Measurements from ENCODE around the gene APBB1. TPM values are rescaled to one million over a fixed set of nuclear protein-coding genes. Genes with fewer than 3 reads are reported as not detected.

The APBB1 gene
- total and polyA plus RNA-seq, 9 of the 15 experiments (the other 6 are each of a cell fraction or from before 2014, with no cell fraction given) = 0.04 to 0.73 (median 0.40) TPM

GRCh38 chr11:6419009-6419631, at the start of gene APBB1 (continued):
- peak; percentile 46; the same call in 1 of the 2 replicates for TF ChIP-seq ZBTB17 (CRISPR knock-in tag; IDR thresholded peaks at IDR 0.05)
- no peak for TF ChIP-seq RBM22 (IDR thresholded peaks at IDR 0.05; ENCODE audit: low read depth, low read length, poor library complexity, severe bottlenecking)
- no peak for TF ChIP-seq SAP30 (IDR thresholded peaks at IDR 0.05; ENCODE audit: borderline replicate concordance, insufficient read depth, low read depth, low read length, poor library complexity, severe bottlenecking)
- TF ChIP-seq, protein P1, sequence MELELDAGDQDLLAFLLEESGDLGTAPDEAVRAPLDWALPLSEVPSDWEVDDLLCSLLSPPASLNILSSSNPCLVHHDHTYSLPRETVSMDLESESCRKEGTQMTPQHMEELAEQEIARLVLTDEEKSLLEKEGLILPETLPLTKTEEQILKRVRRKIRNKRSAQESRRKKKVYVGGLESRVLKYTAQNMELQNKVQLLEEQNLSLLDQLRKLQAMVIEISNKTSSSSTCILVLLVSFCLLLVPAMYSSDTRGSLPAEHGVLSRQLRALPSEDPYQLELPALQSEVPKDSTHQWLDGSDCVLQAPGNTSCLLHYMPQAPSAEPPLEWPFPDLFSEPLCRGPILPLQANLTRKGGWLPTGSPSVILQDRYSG (tag; conservative IDR thresholded peaks at IDR 0.05; ENCODE audit: low read depth) = no peak
- TF ChIP-seq ZSCAN29 (IDR thresholded peaks at IDR 0.05) = no peak
- no peak for TF ChIP-seq ZNF584 (CRISPR knock-in tag; IDR thresholded peaks at IDR 0.05; ENCODE audit: low read depth)
- TF ChIP-seq ZNF23 (CRISPR knock-in tag; IDR thresholded peaks at IDR 0.05) = no peak
- TF ChIP-seq ATF3 (IDR thresholded peaks at IDR 0.05) = no peak
- TF ChIP-seq ATF3 (CRISPR knock-in tag; conservative IDR thresholded peaks at IDR 0.05) = 0 out of 2 replicates have a peak, but pooled peaks have one; percentile 33
- TF ChIP-seq, protein P2, sequence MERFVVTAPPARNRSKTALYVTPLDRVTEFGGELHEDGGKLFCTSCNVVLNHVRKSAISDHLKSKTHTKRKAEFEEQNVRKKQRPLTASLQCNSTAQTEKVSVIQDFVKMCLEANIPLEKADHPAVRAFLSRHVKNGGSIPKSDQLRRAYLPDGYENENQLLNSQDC (CRISPR knock-in tag; IDR thresholded peaks at IDR 0.05) = no peak
- peak; percentile 64 for TF ChIP-seq KDM5B (IDR thresholded peaks at IDR 0.05; ENCODE audit: insufficient replicate concordance, low read depth, low read length)
- TF ChIP-seq, protein P3, sequence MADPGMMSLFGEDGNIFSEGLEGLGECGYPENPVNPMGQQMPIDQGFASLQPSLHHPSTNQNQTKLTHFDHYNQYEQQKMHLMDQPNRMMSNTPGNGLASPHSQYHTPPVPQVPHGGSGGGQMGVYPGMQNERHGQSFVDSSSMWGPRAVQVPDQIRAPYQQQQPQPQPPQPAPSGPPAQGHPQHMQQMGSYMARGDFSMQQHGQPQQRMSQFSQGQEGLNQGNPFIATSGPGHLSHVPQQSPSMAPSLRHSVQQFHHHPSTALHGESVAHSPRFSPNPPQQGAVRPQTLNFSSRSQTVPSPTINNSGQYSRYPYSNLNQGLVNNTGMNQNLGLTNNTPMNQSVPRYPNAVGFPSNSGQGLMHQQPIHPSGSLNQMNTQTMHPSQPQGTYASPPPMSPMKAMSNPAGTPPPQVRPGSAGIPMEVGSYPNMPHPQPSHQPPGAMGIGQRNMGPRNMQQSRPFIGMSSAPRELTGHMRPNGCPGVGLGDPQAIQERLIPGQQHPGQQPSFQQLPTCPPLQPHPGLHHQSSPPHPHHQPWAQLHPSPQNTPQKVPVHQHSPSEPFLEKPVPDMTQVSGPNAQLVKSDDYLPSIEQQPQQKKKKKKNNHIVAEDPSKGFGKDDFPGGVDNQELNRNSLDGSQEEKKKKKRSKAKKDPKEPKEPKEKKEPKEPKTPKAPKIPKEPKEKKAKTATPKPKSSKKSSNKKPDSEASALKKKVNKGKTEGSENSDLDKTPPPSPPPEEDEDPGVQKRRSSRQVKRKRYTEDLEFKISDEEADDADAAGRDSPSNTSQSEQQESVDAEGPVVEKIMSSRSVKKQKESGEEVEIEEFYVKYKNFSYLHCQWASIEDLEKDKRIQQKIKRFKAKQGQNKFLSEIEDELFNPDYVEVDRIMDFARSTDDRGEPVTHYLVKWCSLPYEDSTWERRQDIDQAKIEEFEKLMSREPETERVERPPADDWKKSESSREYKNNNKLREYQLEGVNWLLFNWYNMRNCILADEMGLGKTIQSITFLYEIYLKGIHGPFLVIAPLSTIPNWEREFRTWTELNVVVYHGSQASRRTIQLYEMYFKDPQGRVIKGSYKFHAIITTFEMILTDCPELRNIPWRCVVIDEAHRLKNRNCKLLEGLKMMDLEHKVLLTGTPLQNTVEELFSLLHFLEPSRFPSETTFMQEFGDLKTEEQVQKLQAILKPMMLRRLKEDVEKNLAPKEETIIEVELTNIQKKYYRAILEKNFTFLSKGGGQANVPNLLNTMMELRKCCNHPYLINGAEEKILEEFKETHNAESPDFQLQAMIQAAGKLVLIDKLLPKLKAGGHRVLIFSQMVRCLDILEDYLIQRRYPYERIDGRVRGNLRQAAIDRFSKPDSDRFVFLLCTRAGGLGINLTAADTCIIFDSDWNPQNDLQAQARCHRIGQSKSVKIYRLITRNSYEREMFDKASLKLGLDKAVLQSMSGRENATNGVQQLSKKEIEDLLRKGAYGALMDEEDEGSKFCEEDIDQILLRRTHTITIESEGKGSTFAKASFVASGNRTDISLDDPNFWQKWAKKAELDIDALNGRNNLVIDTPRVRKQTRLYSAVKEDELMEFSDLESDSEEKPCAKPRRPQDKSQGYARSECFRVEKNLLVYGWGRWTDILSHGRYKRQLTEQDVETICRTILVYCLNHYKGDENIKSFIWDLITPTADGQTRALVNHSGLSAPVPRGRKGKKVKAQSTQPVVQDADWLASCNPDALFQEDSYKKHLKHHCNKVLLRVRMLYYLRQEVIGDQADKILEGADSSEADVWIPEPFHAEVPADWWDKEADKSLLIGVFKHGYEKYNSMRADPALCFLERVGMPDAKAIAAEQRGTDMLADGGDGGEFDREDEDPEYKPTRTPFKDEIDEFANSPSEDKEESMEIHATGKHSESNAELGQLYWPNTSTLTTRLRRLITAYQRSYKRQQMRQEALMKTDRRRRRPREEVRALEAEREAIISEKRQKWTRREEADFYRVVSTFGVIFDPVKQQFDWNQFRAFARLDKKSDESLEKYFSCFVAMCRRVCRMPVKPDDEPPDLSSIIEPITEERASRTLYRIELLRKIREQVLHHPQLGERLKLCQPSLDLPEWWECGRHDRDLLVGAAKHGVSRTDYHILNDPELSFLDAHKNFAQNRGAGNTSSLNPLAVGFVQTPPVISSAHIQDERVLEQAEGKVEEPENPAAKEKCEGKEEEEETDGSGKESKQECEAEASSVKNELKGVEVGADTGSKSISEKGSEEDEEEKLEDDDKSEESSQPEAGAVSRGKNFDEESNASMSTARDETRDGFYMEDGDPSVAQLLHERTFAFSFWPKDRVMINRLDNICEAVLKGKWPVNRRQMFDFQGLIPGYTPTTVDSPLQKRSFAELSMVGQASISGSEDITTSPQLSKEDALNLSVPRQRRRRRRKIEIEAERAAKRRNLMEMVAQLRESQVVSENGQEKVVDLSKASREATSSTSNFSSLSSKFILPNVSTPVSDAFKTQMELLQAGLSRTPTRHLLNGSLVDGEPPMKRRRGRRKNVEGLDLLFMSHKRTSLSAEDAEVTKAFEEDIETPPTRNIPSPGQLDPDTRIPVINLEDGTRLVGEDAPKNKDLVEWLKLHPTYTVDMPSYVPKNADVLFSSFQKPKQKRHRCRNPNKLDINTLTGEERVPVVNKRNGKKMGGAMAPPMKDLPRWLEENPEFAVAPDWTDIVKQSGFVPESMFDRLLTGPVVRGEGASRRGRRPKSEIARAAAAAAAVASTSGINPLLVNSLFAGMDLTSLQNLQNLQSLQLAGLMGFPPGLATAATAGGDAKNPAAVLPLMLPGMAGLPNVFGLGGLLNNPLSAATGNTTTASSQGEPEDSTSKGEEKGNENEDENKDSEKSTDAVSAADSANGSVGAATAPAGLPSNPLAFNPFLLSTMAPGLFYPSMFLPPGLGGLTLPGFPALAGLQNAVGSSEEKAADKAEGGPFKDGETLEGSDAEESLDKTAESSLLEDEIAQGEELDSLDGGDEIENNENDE (IDR thresholded peaks at IDR 0.05; ENCODE audit: low read depth, low read length) = no peak
- TF ChIP-seq FOXA3 (CRISPR knock-in tag; conservative IDR thresholded peaks at IDR 0.05 in 1 of 2, IDR thresholded peaks at IDR 0.05 in 1 of 2) = no peak

Data from K562 (cell line).